T-helper 17 cell (primary cell): ENCODE measurements around the gene CLN6. TPM values are rescaled to one million over a fixed set of nuclear protein-coding genes. Genes with fewer than 3 reads are reported as not detected.

Experiments
- ATAC-seq: fragments of 150-1000 bp; cut with Tn5 transposase; 2 replicates; pipeline ENCODE4 v1.10.0; 2021; ENCODE audit warnings: mild to moderate bottlenecking, moderate library complexity
- DNase-seq, 3 donors: peaks; one replicate each; pipeline versions ENCODE4 v3.0.0 to v3.0.0-alpha.2; 2020 to 2021
- H3K9me3 ChIP-seq: one replicate; pipeline ENCODE4 v1.7.0; 2013; ENCODE audit warnings: low read length, mild to moderate bottlenecking; ENCODE audit not compliant: control insufficient read depth, poor library complexity, severe bottlenecking
- H3K27ac Mint-ChIP-seq: one replicate; pipeline ENCODE4 v1.8.0; 2022; ENCODE audit warnings: mild to moderate bottlenecking, moderate library complexity, mixed read lengths
- H3K27me3 Mint-ChIP-seq: one replicate; pipeline ENCODE4 v1.8.0; 2022; ENCODE audit warnings: mixed read lengths
- H3K36me3 Mint-ChIP-seq: one replicate; pipeline ENCODE4 v1.8.0; 2022; ENCODE audit warnings: low read depth, mixed read lengths
- H3K4me1 Mint-ChIP-seq: one replicate; pipeline ENCODE4 v1.8.0; 2022; ENCODE audit warnings: mild to moderate bottlenecking, mixed read lengths
- H3K4me3 Mint-ChIP-seq: one replicate; pipeline ENCODE4 v1.8.0; 2022; ENCODE audit warnings: mild to moderate bottlenecking, moderate library complexity, mixed read lengths
- total RNA-seq, 4 donors: library from RNA in 2 of 4; stranded (reverse) in 2 of 4; gene quantifications; one replicate each; pipeline ENCODE4 v1.2.3 and lab custom pipeline; 2022 to 2026

CLN6 gene
- 10 to 100 TPM; 14.3 to 14.6 TPM for total RNA-seq
- total RNA-seq (lab: John Stamatoyannopoulos, UW): 7.2 to 12.5 reads per million in 2 donors

DNA sequence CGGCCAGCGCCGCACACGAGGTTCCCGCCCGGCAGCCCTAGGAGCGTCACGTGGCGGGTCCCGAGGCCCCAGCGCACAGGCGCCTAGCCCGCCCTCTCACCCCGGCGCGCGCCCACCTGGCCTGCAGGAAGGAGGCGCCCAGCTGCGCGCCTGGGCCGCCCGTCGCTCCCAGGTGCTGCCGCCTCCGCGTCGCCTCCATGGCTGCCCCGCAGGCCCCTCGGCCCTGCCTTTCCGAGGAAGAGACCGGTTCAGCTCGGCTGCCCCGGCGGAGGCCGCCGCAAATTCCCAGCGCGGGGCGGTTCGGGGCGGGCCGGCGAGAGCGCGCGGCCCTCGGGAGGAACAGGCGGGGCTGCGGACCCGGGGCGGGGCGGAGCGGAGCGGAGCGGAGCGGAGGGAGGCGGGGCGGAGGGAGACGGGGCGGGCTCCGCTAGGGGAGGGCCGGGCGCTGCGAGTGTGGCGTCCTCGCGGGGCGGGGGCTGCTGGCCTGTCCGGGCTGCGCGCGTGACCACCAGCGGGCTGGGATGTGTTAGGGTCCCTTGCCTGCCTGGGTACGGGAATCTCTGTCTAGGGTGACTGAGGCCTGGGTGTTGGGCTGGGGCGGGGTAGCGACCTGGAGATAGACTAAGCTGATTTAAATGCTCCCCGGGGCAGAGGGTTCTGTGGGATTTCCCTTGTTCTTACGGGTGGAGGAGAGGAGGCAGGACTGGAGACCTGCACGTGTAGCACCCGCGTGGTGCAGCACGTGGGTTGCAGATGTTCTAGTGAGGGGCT, at the start of gene CLN6:
TSS of gene CLN6 (minus strand) at position 343 of the 771 bp plus-strand sequence. CDS start at position 199, 144 bp downstream.
- peak; percentile 64 to 83 (median 73) for DNase-seq
- H3K27ac Mint-ChIP-seq: peak within 1 kb of the TSS; percentile 95
- peak within 1 kb of the TSS; percentile 98 for H3K4me3 Mint-ChIP-seq
- ATAC-seq: peak; percentile 87
- peaks cover 24% of the 10 kb centered on the region for H3K4me1 Mint-ChIP-seq
- peaks cover 10% of the 10 kb centered on the region for H3K27me3 Mint-ChIP-seq
- no peaks in the 10 kb centered on the region for H3K36me3 Mint-ChIP-seq
- H3K9me3 ChIP-seq: no peaks in the 10 kb centered on the region

DNA sequence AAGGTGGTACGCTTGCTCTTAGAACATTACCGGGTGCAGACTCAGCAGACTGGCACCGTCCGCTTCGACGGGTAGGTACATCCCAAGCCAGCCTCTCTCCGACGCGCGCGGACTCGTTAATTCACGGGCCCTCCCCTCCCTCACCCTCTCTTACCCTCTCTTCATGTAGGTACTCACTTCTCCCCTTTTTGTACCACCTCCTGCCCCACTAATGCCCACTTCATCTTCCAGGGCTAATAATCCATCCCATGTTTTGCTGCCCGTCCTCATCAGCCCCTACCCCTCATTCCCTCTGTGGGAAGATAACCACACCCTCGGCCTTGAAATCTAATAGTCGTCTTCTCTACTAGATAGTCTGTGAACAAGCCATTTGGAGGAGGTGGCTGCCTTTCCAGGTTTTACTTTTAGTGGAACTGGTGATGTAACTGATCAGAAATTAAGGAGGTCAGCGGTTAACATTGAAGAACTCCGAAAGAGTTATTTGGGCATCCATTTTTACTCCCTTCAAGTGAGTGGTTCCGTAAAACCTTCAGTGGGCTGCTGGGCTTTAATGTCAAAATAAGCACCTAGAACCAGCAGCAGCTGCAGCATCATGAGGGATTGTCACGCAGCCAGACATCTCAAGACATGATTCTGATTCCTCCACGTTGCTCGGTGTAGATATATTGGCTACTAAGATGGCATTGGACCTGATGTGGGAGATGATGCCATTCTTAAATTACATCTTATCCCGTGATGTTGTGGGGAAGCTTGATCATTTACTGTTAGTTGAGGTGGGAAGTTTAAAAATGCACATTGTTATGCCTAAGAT, 49.3 kb upstream of the CLN6 start:
- Mint-ChIP-seq H3K27me3 (no peaks in the 10 kb centered on the region), H3K4me1 (peaks cover 45% of the 10 kb centered on the region), H3K4me3 (peak overlapping the region; percentile 99), H3K36me3 (peaks cover 4% of the 10 kb centered on the region), H3K27ac (peak overlapping the region; percentile 99)
- DNase-seq (no peak), ATAC-seq (peak; percentile 26)
- no peaks in the 10 kb centered on the region for H3K9me3 ChIP-seq

DNA sequence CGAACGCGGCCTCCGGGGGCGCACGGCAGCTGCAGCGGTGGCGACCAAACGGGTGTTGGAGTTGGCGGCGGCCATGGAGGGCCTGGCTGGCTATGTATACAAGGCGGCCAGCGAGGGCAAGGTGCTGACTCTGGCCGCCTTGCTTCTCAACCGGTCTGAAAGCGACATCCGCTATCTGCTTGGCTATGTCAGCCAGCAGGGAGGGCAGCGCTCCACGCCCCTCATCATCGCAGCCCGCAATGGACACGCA, 48.7 kb upstream of the CLN6 start:
- ATAC-seq (no peak), DNase-seq (no peak)
- Mint-ChIP-seq H3K27ac (peak overlapping the region; percentile 99), H3K36me3 (peaks cover 4% of the 10 kb centered on the region), H3K4me3 (peak overlapping the region; percentile 99), H3K27me3 (no peaks in the 10 kb centered on the region), H3K4me1 (peaks cover 45% of the 10 kb centered on the region)
- H3K9me3 ChIP-seq: no peaks in the 10 kb centered on the region

DNA sequence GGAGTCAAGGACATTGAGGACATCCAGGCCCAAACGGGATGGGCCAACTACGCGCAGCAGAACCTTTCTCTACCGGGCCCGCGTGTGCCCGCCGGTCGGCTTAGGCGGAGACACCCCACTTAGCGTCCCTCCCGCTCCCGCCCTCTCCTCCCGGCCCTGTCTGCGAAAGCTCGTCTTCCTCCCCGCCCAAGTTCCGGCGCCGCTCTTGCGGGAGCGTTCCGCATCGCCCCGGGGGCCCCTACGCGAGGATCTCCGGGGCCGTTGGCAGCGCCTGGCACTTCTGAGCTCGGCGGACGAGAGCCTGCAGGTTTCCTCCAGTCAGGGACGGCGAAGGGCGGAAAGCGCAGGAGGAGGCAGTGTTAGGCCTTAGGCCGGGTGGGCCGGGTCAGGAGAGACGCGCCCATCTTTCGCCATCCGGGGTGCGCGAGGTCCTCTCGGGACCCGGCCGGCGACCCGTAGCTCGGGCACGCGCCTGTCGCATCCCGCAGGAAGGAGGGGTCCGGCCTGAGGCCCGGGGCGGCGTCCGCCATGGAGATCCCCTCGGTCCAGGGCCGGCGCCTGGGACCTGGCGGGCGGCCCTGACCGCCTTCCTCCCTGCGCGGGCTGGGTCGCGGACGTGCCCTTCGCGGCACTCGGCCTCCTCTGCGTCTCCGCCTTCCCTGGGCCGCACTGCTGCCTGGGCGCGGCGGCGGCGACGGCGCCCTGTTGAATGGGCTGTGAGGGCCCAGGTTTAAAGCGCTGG, 48.2 kb upstream of the CLN6 start, which contains the start of gene FEM1B:
TSS of gene FEM1B (plus strand) at position 143 of the 742 bp plus-strand sequence. CDS start 673 bp downstream, outside the sequence.
- H3K9me3 ChIP-seq: no peaks in the 10 kb centered on the region
- Mint-ChIP-seq H3K4me3 (peak within 1 kb of the TSS; percentile 99), H3K27ac (peak within 1 kb of the TSS; percentile 99), H3K4me1 (peaks cover 45% of the 10 kb centered on the region), H3K27me3 (no peaks in the 10 kb centered on the region), H3K36me3 (peaks cover 4% of the 10 kb centered on the region)
- ATAC-seq (peak; percentile 80), DNase-seq (peak; percentile 80 to 84 (median 80))

DNA sequence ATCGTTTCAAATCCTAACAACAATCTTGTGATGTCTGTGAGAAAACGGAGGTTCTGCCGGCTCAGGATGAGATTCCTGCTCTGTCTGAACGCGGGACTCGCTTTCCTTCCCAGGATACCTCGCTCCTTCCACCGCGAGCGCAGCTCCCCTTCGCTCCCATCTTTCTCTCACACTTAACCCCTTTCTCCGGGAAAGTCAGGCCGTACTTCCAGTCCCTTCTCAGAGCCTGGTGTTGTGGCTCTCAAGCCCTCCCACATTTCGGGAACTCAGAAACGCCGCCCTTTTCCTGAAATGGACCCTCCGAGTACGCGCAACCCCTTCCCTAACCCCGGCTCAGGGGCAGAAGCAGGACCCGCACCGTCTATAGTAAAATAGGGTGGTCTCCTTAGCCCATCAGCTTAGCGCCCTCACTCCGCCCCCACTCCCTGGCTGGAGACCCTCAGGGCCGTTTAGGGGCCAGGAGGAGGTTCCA, 47.6 kb upstream of the CLN6 start:
- Mint-ChIP-seq H3K4me3 (peak overlapping the region; percentile 99), H3K27ac (peak overlapping the region; percentile 99), H3K36me3 (peaks cover 4% of the 10 kb centered on the region), H3K4me1 (peaks cover 45% of the 10 kb centered on the region), H3K27me3 (no peaks in the 10 kb centered on the region)
- H3K9me3 ChIP-seq: no peaks in the 10 kb centered on the region
- peak in 1 of 3 donors; percentile 12 for DNase-seq
- ATAC-seq: peak; percentile 6

DNA sequence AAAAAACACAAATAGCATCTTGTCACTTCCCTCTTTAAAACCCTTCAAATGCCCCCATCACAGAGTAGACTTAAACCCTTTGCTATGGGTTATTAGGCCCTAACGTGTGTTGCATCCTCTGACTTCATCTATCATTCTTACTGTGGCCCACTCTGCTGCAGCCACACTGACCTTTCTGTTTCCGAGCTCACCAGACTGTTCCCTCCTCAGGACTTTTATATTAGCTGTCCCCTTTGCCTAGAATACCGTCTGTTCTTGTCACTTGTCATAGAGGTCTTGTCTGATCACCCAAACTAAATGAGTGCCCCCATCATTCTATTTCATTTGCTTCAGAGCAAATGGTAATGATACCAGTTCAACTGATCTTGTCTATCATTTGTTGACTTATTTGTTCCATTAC, 47.1 kb upstream of the CLN6 start:
- H3K9me3 ChIP-seq: no peaks in the 10 kb centered on the region
- Mint-ChIP-seq H3K27me3 (no peaks in the 10 kb centered on the region), H3K27ac (peak overlapping the region; percentile 99), H3K36me3 (peaks cover 4% of the 10 kb centered on the region), H3K4me1 (peaks cover 40% of the 10 kb centered on the region), H3K4me3 (peak overlapping the region; percentile 99)
- no peak for DNase-seq
- ATAC-seq: no peak

DNA sequence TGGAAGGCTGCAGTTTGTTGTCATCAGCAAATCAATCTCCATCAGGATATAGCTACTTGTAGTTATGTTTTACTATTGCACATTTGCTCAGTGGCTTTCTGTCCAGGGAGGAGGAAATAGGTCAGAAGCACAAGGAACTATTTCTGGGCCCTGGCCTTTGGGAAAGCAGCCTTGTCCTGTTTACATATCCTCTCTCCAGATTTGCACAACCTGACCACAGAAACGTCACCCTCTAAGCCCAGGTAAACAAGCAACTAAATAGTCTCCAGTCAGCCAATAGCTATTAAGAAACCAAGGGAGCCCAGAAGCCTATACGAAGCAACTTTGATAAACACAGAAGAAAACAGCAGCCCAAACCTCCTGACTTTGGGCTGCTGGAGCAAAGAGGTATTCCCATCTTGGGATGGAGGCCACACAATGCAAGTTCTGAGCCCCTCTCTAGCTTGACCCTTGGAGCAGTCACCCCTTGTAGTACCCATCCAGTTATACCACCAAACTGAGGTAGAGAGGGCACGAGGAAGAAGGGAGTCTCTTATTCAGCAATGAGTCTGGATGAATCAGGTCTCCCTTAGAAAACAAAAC, 45.7 kb upstream of the CLN6 start:
- ATAC-seq (no peak), DNase-seq (no peak)
- Mint-ChIP-seq H3K4me1 (peaks cover 28% of the 10 kb centered on the region), H3K4me3 (no peak overlapping the region), H3K36me3 (peaks cover 2% of the 10 kb centered on the region), H3K27ac (no peak overlapping the region), H3K27me3 (no peaks in the 10 kb centered on the region)
- no peaks in the 10 kb centered on the region for H3K9me3 ChIP-seq

DNA sequence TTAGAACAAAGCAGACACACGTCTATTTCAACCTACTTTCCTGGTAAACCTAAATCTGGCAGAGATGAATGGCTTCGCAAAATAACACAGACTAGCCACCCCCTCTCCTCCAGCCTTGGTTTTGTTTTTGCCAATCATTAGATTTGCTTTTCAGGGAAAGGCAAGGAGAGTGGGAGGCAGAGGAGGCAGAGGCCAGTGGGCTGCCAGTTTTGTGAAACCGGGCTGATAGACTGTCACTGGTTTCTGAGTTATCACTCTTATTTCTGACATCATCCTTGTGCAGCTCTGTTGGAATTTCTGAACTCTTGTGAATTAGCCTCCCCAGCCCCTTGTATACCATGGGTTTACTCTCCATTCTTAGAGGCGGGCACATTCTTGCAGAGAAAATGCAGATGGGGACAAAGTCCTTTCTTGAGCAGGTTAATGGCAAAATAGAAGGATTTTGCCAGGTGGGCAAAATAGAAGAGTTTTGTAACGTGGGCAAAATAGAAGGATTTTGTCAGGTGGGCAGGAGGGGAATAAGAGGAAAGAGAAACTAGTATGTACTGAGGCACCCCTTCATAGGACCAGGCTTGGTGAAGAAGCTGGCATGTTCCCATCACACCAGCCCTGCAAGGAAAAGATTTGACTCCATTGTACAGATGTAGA, 44.8 kb upstream of the CLN6 start:
- ATAC-seq: no peak
- DNase-seq: no peak
- Mint-ChIP-seq H3K36me3 (no peaks in the 10 kb centered on the region), H3K27ac (no peak overlapping the region), H3K4me1 (peaks cover 20% of the 10 kb centered on the region), H3K27me3 (no peaks in the 10 kb centered on the region), H3K4me3 (no peak overlapping the region)
- H3K9me3 ChIP-seq: no peaks in the 10 kb centered on the region

DNA sequence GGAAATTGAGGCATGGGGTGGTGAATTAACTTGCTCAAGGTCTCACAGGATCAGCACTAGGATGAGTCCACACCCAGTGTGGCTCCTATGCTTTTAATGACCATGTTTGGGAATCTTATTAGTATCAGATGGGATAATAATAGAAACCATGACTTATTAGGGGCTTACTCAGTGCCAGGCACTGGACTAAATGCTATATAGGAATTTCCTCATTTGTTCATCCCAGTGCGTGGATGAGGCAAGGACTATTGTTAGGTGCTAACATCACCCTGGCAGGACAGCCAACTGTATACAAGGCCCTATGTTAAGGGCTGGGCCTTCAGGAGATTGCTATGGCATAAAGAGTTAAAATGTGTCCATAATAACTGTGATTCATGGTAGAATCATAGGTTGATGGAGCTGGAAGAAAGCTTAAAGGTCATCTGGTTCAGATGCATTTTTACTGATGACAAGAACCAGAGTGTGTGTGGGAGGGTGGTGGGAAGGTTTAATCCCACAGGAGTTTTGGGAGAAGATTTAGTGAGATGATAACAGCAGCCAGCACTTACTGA, 43.3 kb upstream of the CLN6 start:
- no peak overlapping the region for H3K27ac Mint-ChIP-seq
- H3K9me3 ChIP-seq: no peaks in the 10 kb centered on the region
- H3K27me3 Mint-ChIP-seq: peaks cover 7% of the 10 kb centered on the region
- no peaks in the 10 kb centered on the region for H3K36me3 Mint-ChIP-seq
- no peak for DNase-seq
- H3K4me1 Mint-ChIP-seq: peaks cover 10% of the 10 kb centered on the region
- ATAC-seq: no peak
- H3K4me3 Mint-ChIP-seq: no peak overlapping the region

DNA sequence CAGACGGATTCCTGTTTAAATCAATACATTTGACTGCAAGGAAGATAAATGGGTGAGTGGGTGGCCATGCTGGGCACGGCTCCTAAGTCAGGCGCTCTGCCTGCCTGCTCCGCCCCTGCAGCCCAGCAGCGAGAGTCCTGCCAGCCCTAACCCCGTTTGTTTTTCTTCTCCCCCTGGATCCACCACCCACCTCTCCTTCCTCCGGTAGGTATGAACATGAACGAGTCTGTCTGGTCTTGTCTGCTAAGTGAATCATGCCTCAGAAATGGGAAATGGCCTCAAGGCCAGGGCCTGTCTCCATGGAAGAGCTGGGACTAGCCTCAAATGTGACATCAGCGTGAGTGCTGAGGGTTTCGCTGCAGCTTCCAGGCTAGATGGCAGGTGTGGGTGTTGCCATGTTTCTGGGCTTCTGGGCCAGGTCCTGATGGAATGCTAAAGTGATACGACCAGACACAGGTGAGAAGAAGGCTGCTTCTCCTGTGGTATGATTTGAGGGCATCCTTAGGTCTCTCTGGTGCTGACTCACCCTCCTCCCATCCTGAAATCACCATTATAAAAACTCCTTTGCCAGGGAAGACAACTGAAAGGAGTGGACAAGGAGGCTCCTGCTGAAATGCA, 42.4 kb upstream of the CLN6 start:
- Mint-ChIP-seq H3K36me3 (no peaks in the 10 kb centered on the region), H3K27me3 (peaks cover 11% of the 10 kb centered on the region), H3K4me3 (no peak overlapping the region), H3K4me1 (peaks cover 8% of the 10 kb centered on the region), H3K27ac (no peak overlapping the region)
- ATAC-seq (no peak), DNase-seq (no peak)
- H3K9me3 ChIP-seq: no peaks in the 10 kb centered on the region

DNA sequence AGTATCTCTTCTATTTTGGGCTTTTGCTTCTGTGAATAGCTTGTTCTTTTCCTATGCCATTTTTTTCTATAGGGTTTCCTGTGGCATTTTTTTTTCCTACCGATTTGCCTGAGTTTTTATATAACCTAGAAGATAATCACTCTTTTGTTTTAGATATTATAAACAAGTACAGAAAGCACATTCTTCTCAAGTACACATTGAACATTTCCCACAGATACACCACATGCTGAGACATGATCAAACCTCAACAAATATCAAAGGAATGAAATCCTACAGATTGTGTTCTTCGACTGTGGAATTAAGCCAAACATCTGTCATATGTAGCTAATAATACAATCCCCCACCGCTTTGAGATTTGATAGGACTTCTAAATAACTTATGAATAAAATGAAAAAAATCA, 38.9 kb upstream of the CLN6 start:
- H3K27ac Mint-ChIP-seq: no peak overlapping the region
- H3K4me3 Mint-ChIP-seq: no peak overlapping the region
- H3K36me3 Mint-ChIP-seq: no peaks in the 10 kb centered on the region
- DNase-seq: no peak
- peaks cover 28% of the 10 kb centered on the region for H3K27me3 Mint-ChIP-seq
- H3K4me1 Mint-ChIP-seq: no peaks in the 10 kb centered on the region
- no peaks in the 10 kb centered on the region for H3K9me3 ChIP-seq
- no peak for ATAC-seq

DNA sequence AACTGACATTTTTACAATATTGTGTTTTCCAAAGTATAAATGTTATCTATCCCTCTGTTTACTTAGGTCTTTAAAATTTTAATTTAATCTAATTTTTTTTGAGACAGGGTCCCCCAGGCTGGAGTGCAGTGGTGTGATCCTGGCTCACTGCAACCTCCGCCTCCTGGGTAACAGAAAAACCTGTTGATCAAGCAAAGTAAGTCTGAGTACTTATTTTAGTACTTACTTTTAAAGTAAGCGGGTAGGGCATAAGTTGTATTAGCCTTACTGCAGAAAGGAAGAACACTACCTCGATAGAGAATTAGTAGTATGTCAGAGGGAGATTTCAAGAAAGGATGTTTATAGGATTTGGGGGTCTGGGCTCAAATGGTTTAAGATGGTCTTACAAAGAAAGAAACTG, 36.1 kb upstream of the CLN6 start:
- ATAC-seq (no peak), DNase-seq (no peak)
- no peaks in the 10 kb centered on the region for H3K4me1 Mint-ChIP-seq
- H3K36me3 Mint-ChIP-seq: no peaks in the 10 kb centered on the region
- H3K9me3 ChIP-seq: no peaks in the 10 kb centered on the region
- no peak overlapping the region for H3K4me3 Mint-ChIP-seq
- no peak overlapping the region for H3K27ac Mint-ChIP-seq
- H3K27me3 Mint-ChIP-seq: peaks cover 28% of the 10 kb centered on the region
